Calu3 (cell line): ENCODE data around the gene ABHD8. TPM values are rescaled to one million over a fixed set of nuclear protein-coding genes. Genes with fewer than 3 reads are reported as not detected.

ENCODE experiments used
- BruUV-seq: library from RNA; stranded (reverse); fragments of 400-500 nt; replicated peaks from 2 replicates; lab custom pipeline; 2021; lab: Mats Ljungman, UMichigan
- CTCF ChIA-PET: fragments of 300-600 bp; sonication (Branson Sonifier 250); formaldehyde crosslinking; loops from one replicate; lab custom pipeline; 2022; ENCODE audit warnings: antibody characterized with exemption; lab: Charles Lee
- DNase-seq: peaks from one replicate; pipeline ENCODE4 v3.0.0; 2022
- H3K27ac Mint-ChIP-seq: one replicate; pipeline ENCODE4 v1.8.0; 2022; ENCODE audit warnings: mixed read lengths; ENCODE audit not compliant: unreplicated experiment
- H3K27me3 Mint-ChIP-seq: one replicate; pipeline ENCODE4 v1.8.0; 2022; ENCODE audit warnings: mixed read lengths; ENCODE audit not compliant: unreplicated experiment
- H3K36me3 Mint-ChIP-seq: one replicate; pipeline ENCODE4 v1.8.0; 2022; ENCODE audit warnings: mild to moderate bottlenecking, moderate library complexity, mixed read lengths; ENCODE audit not compliant: insufficient read depth, unreplicated experiment
- H3K4me1 Mint-ChIP-seq: one replicate; pipeline ENCODE4 v1.8.0; 2022; ENCODE audit warnings: mild to moderate bottlenecking, low read depth, mixed read lengths; ENCODE audit not compliant: unreplicated experiment
- H3K4me3 Mint-ChIP-seq: one replicate; pipeline ENCODE4 v1.8.0; 2022; ENCODE audit warnings: mild to moderate bottlenecking, low read depth, moderate library complexity, mixed read lengths; ENCODE audit not compliant: unreplicated experiment
- H3K9me3 Mint-ChIP-seq: one replicate; pipeline ENCODE4 v1.8.0; 2022; ENCODE audit warnings: low read depth, mixed read lengths; ENCODE audit not compliant: unreplicated experiment
- CTCF ChIP-seq: fragments of 200-600 bp; IDR thresholded peaks from one replicate; pipeline ENCODE4 v1.8.0; 2022; ENCODE audit warnings: antibody characterized with exemption; ENCODE audit not compliant: unreplicated experiment
- intact Hi-C: fragments of 100-400 bp; cut with micrococcal nuclease; formaldehyde crosslinking; loops from one replicate; pipeline ENCODE4 v1.10.0; 2022; ENCODE audit not compliant: unreplicated experiment
- total RNA-seq: library from RNA; stranded (reverse); gene quantifications from 2 replicates; pipeline ENCODE4 v1.2.3, GENCODE V29; 2022

The ABHD8 gene
- total RNA-seq, 1 experiment from 2014 or later = 6.0 TPM

- TF ChIP-seq CTCF = no peak
- no peak overlapping the region for H3K4me3 Mint-ChIP-seq
- peaks cover 11% of the 10 kb centered on the region for H3K36me3 Mint-ChIP-seq
- H3K4me1 Mint-ChIP-seq = no peaks in the 10 kb centered on the region
- peak; percentile 50 for DNase-seq
- no peaks in the 10 kb centered on the region for H3K27me3 Mint-ChIP-seq
- intact Hi-C loops = no loop called here
- CTCF ChIA-PET = no interaction called here
- no peaks in the 10 kb centered on the region for H3K9me3 Mint-ChIP-seq
- BruUV-seq = no TSS peak
- no peak overlapping the region for H3K27ac Mint-ChIP-seq
Observed at GRCh38 chr19:17294051-17294891, 9.0 kb downstream of the ABHD8 start.

- Mint-ChIP-seq H3K27me3 (no peaks in the 10 kb centered on the region), H3K36me3 (peaks cover 11% of the 10 kb centered on the region), H3K9me3 (no peaks in the 10 kb centered on the region), H3K27ac (no peak overlapping the region), H3K4me1 (no peaks in the 10 kb centered on the region), H3K4me3 (no peak overlapping the region)
- DNase-seq = no peak
- intact Hi-C loops = loop anchor here (2.0 kb wide), 1 partner anchor 93 kb away; no protein-coding TSS in a partner anchor
- CTCF ChIA-PET = interaction anchor here (0.6 to 1.0 kb wide), 4 partner anchors 12 to 148 kb away, joined by 3 to 4 read pairs (median 3); partner anchors contain the start of gene MRPL34
- BruUV-seq = no TSS peak
- no peak for TF ChIP-seq CTCF
Observed at GRCh38 chr19:17293605-17294004, 9.6 kb downstream of the ABHD8 start.

- CTCF ChIA-PET = interaction anchor here (0.8 to 1.2 kb wide), 4 partner anchors 13 to 127 kb away, joined by 3 to 4 read pairs (median 3); partner anchors contain the start of genes MRPL34 and MVB12A
- intact Hi-C loops = loop anchor here (2.0 kb wide), 1 partner anchor 94 kb away; no protein-coding TSS in a partner anchor
- DNase-seq = peak; percentile 87
- H3K4me1 Mint-ChIP-seq = no peaks in the 10 kb centered on the region
- H3K27me3 Mint-ChIP-seq = no peaks in the 10 kb centered on the region
- H3K36me3 Mint-ChIP-seq = peaks cover 11% of the 10 kb centered on the region
- H3K9me3 Mint-ChIP-seq = no peaks in the 10 kb centered on the region
- TF ChIP-seq CTCF = peak; percentile 37
- H3K4me3 Mint-ChIP-seq = peak overlapping the region; percentile 73
- no peak overlapping the region for H3K27ac Mint-ChIP-seq
- no TSS peak for BruUV-seq
Observed at GRCh38 chr19:17292301-17293074, 10.7 kb downstream of the ABHD8 start.

- Mint-ChIP-seq H3K27ac (no peak overlapping the region), H3K4me1 (no peaks in the 10 kb centered on the region), H3K27me3 (no peaks in the 10 kb centered on the region), H3K36me3 (peaks cover 11% of the 10 kb centered on the region), H3K4me3 (no peak overlapping the region), H3K9me3 (no peaks in the 10 kb centered on the region)
- TF ChIP-seq CTCF = no peak
- BruUV-seq = no TSS peak
- CTCF ChIA-PET = interaction anchor here (0.6 kb wide), 1 partner anchor 83 kb away, joined by 4 read pairs; no protein-coding TSS in a partner anchor
- DNase-seq = no peak
- intact Hi-C loops = loop anchor here (10.0 kb wide), 1 partner anchor 225 kb away; no protein-coding TSS in a partner anchor
Observed at GRCh38 chr19:17289489-17289888, 13.7 kb downstream of the ABHD8 start.
